ENCODE data around the gene CPLANE1.

GRCh38 chr5:37088009-37088408 lies 161.2 kb downstream of the CPLANE1 start:
- TF ChIP-seq CTCF (IDR thresholded peaks at IDR 0.05; ENCODE audit: extremely low read depth in 1 of 2, insufficient read depth in 1 of 2, low read depth in 1 of 2, low read length in 2 of 2) (no peak), POLR2AphosphoS5 (IDR thresholded peaks at IDR 0.05; ENCODE audit: insufficient read depth, low read depth, low read length) (no peak), POLR2A (IDR thresholded peaks at IDR 0.05; ENCODE audit: low read depth, low read length) (no peak), EZH2 (IDR thresholded peaks at IDR 0.05; ENCODE audit: borderline replicate concordance, low read depth, low read length, severe bottlenecking) (no peak), MYC (IDR thresholded peaks at IDR 0.05; ENCODE audit: low read depth, low read length) (no peak), MAX (IDR thresholded peaks at IDR 0.05; ENCODE audit: insufficient read depth, insufficient read length) (no peak), JUN (IDR thresholded peaks at IDR 0.05; ENCODE audit: borderline replicate concordance, insufficient read depth, insufficient read length, low read depth) (no peak)
